ENCODE results near the gene JAML.

Gene JAML

GRCh38 chr11:118168316-118168715 lies 56.5 kb downstream of the JAML start:
- Histone ChIP-seq H3K79me2 (ENCODE audit: insufficient read depth, low read length) (no peaks in the 10 kb centered on the region), H3K4me2 (ENCODE audit: low read length) (no peak overlapping the region), H3K27ac (ENCODE audit: low read depth, low read length, poor library complexity, severe bottlenecking) (no peak overlapping the region), H4K20me1 (ENCODE audit: insufficient read depth, low read length) (no peaks in the 10 kb centered on the region), H3F3A (ENCODE audit: insufficient read depth, low read length) (no peaks in the 10 kb centered on the region), H3K9me3 (ENCODE audit: low read length) (no peaks in the 10 kb centered on the region), H3K9ac (ENCODE audit: low read length) (no peak overlapping the region), H3K4me3 (ENCODE audit: low read depth, low read length, poor library complexity, severe bottlenecking) (no peak overlapping the region), H2AFZ (ENCODE audit: low read length) (no peak overlapping the region), H3K27me3 (ENCODE audit: insufficient read depth, low read length) (no peaks in the 10 kb centered on the region; the same call in 1 of the 2 replicates), H3K9me2 (ENCODE audit: low read depth, low read length) (no peaks in the 10 kb centered on the region), H3K4me1 (ENCODE audit: insufficient read depth, low read length, severe bottlenecking) (no peaks in the 10 kb centered on the region), H3K36me3 (ENCODE audit: insufficient read depth, low read length) (no peaks in the 10 kb centered on the region)
- no peak for TF ChIP-seq EZH2 (IDR thresholded peaks at IDR 0.05; ENCODE audit: borderline replicate concordance, low read length)
- no peak for TF ChIP-seq CTCF (IDR thresholded peaks at IDR 0.05; ENCODE audit: low read length)

- H3K79me2 ChIP-seq (ENCODE audit: insufficient read depth, low read length) = no peaks in the 10 kb centered on the region
- no peak overlapping the region for H2AFZ ChIP-seq (ENCODE audit: low read length)
- no peak overlapping the region for H3K4me3 ChIP-seq (ENCODE audit: low read depth, low read length, poor library complexity, severe bottlenecking)
- no peaks in the 10 kb centered on the region for H3F3A ChIP-seq (ENCODE audit: insufficient read depth, low read length)
- no peaks in the 10 kb centered on the region for H3K36me3 ChIP-seq (ENCODE audit: insufficient read depth, low read length)
- H3K9ac ChIP-seq (ENCODE audit: low read length) = no peak overlapping the region
- H3K27ac ChIP-seq (ENCODE audit: low read depth, low read length, poor library complexity, severe bottlenecking) = no peak overlapping the region
- no peak overlapping the region for H3K4me2 ChIP-seq (ENCODE audit: low read length)
- no peaks in the 10 kb centered on the region; the same call in 1 of the 2 replicates for H3K27me3 ChIP-seq (ENCODE audit: insufficient read depth, low read length)
- H3K9me2 ChIP-seq (ENCODE audit: low read depth, low read length) = no peaks in the 10 kb centered on the region
- H4K20me1 ChIP-seq (ENCODE audit: insufficient read depth, low read length) = no peaks in the 10 kb centered on the region
- no peaks in the 10 kb centered on the region for H3K9me3 ChIP-seq (ENCODE audit: low read length)
- TF ChIP-seq CTCF (IDR thresholded peaks at IDR 0.05; ENCODE audit: low read length) (no peak), EZH2 (IDR thresholded peaks at IDR 0.05; ENCODE audit: borderline replicate concordance, low read length) (no peak)
- no peaks in the 10 kb centered on the region for H3K4me1 ChIP-seq (ENCODE audit: insufficient read depth, low read length, severe bottlenecking)
These were observed 56.9 kb downstream of the JAML start for GRCh38 chr11:118167906-118168305.

- Histone ChIP-seq H3K4me1 (ENCODE audit: insufficient read depth, low read length, severe bottlenecking) (no peaks in the 10 kb centered on the region), H3K36me3 (ENCODE audit: insufficient read depth, low read length) (no peaks in the 10 kb centered on the region), H4K20me1 (ENCODE audit: insufficient read depth, low read length) (no peaks in the 10 kb centered on the region), H3K9ac (ENCODE audit: low read length) (no peak overlapping the region), H3K27me3 (ENCODE audit: insufficient read depth, low read length) (no peaks in the 10 kb centered on the region; the same call in 1 of the 2 replicates), H3K79me2 (ENCODE audit: insufficient read depth, low read length) (no peaks in the 10 kb centered on the region), H2AFZ (ENCODE audit: low read length) (no peak overlapping the region), H3K9me3 (ENCODE audit: low read length) (no peaks in the 10 kb centered on the region), H3K4me3 (ENCODE audit: low read depth, low read length, poor library complexity, severe bottlenecking) (no peak overlapping the region), H3K9me2 (ENCODE audit: low read depth, low read length) (no peaks in the 10 kb centered on the region), H3K27ac (ENCODE audit: low read depth, low read length, poor library complexity, severe bottlenecking) (no peak overlapping the region), H3F3A (ENCODE audit: insufficient read depth, low read length) (no peaks in the 10 kb centered on the region), H3K4me2 (ENCODE audit: low read length) (no peak overlapping the region)
- TF ChIP-seq CTCF (IDR thresholded peaks at IDR 0.05; ENCODE audit: low read length) (no peak), EZH2 (IDR thresholded peaks at IDR 0.05; ENCODE audit: borderline replicate concordance, low read length) (no peak)
These were observed 57.6 kb downstream of the JAML start for GRCh38 chr11:118167253-118167652.

All from OCI-LY1 (cell line).